ENCODE results near the gene NEMP1.

DNA sequence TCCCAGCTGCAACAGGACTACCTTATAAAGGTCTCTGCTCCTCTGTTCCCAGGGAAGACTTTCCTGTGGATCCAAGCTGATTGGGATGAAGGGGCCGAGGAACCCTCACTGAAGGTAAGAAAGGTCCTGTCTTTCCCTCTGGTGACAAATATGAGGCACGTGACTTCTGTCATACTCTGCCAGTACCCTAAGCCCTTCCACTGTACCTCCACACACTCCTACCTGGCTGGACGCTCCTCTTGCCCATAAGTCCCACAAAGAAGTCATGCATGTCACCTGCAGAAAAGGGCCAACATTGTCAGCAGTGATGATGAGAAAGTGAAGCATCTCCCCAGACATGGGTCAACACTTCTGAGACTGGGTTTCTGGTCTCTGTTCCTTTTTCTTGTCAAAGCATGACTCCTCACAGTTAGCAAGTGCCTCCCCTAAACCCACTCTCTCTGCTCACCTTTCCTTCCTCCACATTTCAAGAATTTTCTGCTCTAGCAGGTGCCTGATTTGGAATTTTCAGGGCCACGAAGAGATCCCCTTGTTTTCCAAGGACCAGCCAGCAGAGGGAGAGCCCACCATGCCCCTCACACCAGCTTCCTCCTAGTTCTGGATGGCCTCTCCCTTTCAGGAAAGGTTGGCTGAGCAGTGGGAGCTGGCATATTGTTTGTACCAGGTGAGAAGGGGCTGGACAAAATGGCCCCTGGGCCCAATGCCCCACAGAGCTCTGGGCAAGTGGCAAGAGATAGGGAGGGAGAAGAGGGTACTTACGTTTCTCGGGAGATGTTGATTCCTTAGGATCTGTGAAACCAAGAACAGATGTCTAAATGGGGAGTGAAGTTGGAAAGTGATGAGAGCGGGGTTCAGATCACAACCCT is 65.8 kb downstream of the NEMP1 start:
- TF ChIP-seq, protein P1, sequence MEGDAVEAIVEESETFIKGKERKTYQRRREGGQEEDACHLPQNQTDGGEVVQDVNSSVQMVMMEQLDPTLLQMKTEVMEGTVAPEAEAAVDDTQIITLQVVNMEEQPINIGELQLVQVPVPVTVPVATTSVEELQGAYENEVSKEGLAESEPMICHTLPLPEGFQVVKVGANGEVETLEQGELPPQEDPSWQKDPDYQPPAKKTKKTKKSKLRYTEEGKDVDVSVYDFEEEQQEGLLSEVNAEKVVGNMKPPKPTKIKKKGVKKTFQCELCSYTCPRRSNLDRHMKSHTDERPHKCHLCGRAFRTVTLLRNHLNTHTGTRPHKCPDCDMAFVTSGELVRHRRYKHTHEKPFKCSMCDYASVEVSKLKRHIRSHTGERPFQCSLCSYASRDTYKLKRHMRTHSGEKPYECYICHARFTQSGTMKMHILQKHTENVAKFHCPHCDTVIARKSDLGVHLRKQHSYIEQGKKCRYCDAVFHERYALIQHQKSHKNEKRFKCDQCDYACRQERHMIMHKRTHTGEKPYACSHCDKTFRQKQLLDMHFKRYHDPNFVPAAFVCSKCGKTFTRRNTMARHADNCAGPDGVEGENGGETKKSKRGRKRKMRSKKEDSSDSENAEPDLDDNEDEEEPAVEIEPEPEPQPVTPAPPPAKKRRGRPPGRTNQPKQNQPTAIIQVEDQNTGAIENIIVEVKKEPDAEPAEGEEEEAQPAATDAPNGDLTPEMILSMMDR (conservative IDR thresholded peaks at IDR 0.05 in 1 of 2, IDR thresholded peaks at IDR 0.05 in 1 of 2; ENCODE audit: low read depth in 1 of 2, low read length in 2 of 2): no peak
- no peak for TF ChIP-seq EZH2 (IDR thresholded peaks at IDR 0.05; ENCODE audit: low read length, missing control alignments)

Data from fibroblast of lung (primary cell).